ENCODE measurements around the gene WAC. TPM values are rescaled to one million over a fixed set of nuclear protein-coding genes. Genes with fewer than 3 reads are reported as not detected.

The WAC gene
- total and polyA plus RNA-seq, 2 of the 13 experiments (the other 11 are each of a cell fraction or from before 2014, with no cell fraction given) = 69.1 to 96.2 TPM

DNA sequence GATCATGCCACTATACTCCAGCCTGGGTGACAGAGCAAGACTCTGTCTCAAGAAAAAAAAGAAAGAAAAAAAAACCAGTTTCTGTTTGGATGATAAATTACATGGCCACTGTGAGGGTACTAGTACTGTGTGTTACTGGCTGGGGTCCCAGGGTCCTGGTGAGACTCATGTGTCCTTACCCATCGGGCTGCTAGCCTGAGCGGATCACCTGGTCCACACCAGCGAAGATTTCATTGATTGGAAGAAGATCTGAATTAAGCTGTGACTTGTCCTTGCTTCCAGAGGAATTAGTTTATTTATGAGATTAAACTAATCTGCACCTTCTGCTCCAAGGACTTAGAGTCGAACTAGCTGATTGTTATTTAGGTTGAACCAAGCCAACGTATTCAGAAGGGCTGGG lies 104.4 kb downstream of the WAC start:
- WGBS (ENCODE audit: low lambda C conversion rate) = 32% methylated on average over 5 of the region's 5 CpGs
- in situ Hi-C loops (cut with HindIII; ENCODE audit: extremely low pct_ligation_motif_present, low pct_unique_long_range_greater_than_20kb) (loop anchor here (10.0 kb wide), 1 partner anchor 667 kb away; no protein-coding TSS in a partner anchor), intact Hi-C loops (cut with micrococcal nuclease; ENCODE audit: unreplicated experiment) (no loop called here)
- no peak for ATAC-seq
- FAIRE-seq = no peak
- CTCF ChIA-PET (ENCODE audit: low intra/inter-chr PET ratio, low total read pairs) = no interaction called here
- Histone ChIP-seq H3K9ac (ENCODE audit: insufficient read depth, low read depth, low read length) (no peak overlapping the region), H3K79me2 (ENCODE audit: insufficient read depth, low read length) (no peaks in the 10 kb centered on the region), H3K36me3 (replicated peaks in 1 of 2; ENCODE audit: control insufficient read depth in 1 of 2, insufficient read depth in 2 of 2, low read length in 2 of 2) (no peaks in the 10 kb centered on the region), H3K9me3 (ENCODE audit: low read length) (no peaks in the 10 kb centered on the region), H3K27ac (ENCODE audit: extremely low read length, insufficient read depth, low read length) (no peak overlapping the region), H2AFZ (ENCODE audit: low read length) (no peak overlapping the region), H3K4me1 (ENCODE audit: insufficient read depth, low read length) (peaks cover 8% of the 10 kb centered on the region), H3K27me3 (ENCODE audit: control insufficient read depth in 1 of 2, insufficient read depth in 2 of 2, low read length in 2 of 2) (peaks cover 0 to 2% of the 10 kb centered on the region in 2 experiments; a peak in 1 of 5 replicates), H3K4me2 (ENCODE audit: low read depth, low read length) (no peak overlapping the region), H4K20me1 (ENCODE audit: insufficient read depth, low read length) (no peaks in the 10 kb centered on the region), H3K4me3 (replicated peaks in 1 of 3; ENCODE audit: insufficient read depth in 1 of 3, low read depth in 2 of 3, low read length in 3 of 3) (no peak overlapping the region)
- no peak for TF ChIP-seq PHF20 (CRISPR knock-in tag; IDR thresholded peaks at IDR 0.05)
- TF ChIP-seq, protein P1, sequence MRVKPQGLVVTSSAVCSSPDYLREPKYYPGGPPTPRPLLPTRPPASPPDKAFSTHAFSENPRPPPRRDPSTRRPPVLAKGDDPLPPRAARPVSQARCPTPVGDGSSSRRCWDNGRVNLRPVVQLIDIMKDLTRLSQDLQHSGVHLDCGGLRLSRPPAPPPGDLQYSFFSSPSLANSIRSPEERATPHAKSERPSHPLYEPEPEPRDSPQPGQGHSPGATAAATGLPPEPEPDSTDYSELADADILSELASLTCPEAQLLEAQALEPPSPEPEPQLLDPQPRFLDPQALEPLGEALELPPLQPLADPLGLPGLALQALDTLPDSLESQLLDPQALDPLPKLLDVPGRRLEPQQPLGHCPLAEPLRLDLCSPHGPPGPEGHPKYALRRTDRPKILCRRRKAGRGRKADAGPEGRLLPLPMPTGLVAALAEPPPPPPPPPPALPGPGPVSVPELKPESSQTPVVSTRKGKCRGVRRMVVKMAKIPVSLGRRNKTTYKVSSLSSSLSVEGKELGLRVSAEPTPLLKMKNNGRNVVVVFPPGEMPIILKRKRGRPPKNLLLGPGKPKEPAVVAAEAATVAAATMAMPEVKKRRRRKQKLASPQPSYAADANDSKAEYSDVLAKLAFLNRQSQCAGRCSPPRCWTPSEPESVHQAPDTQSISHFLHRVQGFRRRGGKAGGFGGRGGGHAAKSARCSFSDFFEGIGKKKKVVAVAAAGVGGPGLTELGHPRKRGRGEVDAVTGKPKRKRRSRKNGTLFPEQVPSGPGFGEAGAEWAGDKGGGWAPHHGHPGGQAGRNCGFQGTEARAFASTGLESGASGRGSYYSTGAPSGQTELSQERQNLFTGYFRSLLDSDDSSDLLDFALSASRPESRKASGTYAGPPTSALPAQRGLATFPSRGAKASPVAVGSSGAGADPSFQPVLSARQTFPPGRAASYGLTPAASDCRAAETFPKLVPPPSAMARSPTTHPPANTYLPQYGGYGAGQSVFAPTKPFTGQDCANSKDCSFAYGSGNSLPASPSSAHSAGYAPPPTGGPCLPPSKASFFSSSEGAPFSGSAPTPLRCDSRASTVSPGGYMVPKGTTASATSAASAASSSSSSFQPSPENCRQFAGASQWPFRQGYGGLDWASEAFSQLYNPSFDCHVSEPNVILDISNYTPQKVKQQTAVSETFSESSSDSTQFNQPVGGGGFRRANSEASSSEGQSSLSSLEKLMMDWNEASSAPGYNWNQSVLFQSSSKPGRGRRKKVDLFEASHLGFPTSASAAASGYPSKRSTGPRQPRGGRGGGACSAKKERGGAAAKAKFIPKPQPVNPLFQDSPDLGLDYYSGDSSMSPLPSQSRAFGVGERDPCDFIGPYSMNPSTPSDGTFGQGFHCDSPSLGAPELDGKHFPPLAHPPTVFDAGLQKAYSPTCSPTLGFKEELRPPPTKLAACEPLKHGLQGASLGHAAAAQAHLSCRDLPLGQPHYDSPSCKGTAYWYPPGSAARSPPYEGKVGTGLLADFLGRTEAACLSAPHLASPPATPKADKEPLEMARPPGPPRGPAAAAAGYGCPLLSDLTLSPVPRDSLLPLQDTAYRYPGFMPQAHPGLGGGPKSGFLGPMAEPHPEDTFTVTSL (CRISPR knock-in tag; IDR thresholded peaks at IDR 0.05; ENCODE audit: borderline replicate concordance) = no peak
- TF ChIP-seq ARHGAP35 (CRISPR knock-in tag; IDR thresholded peaks at IDR 0.05; ENCODE audit: borderline replicate concordance) = no peak
- no peak for TF ChIP-seq TBP (CRISPR knock-in tag; IDR thresholded peaks at IDR 0.05)
- TF ChIP-seq SP5 (CRISPR knock-in tag; IDR thresholded peaks at IDR 0.05; ENCODE audit: borderline replicate concordance, low read depth) = no peak
- TF ChIP-seq POLR2G (IDR thresholded peaks at IDR 0.05; ENCODE audit: low read depth, low read length) = no peak
- TF ChIP-seq, protein P2, sequence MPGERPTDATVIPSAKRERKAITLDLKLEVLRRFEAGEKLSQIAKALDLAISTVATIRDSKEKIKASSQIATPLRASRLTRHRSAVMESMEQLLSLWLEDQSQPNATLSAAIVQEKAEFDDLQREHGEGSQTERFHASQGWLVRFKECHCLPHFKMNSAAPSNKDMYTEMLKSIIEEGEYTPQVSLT (CRISPR knock-in tag; IDR thresholded peaks at IDR 0.05; ENCODE audit: borderline replicate concordance, low read depth) = no peak
- no peak for TF ChIP-seq ZNF598 (CRISPR knock-in tag; IDR thresholded peaks at IDR 0.05; ENCODE audit: borderline replicate concordance)
- TF ChIP-seq, protein P3, sequence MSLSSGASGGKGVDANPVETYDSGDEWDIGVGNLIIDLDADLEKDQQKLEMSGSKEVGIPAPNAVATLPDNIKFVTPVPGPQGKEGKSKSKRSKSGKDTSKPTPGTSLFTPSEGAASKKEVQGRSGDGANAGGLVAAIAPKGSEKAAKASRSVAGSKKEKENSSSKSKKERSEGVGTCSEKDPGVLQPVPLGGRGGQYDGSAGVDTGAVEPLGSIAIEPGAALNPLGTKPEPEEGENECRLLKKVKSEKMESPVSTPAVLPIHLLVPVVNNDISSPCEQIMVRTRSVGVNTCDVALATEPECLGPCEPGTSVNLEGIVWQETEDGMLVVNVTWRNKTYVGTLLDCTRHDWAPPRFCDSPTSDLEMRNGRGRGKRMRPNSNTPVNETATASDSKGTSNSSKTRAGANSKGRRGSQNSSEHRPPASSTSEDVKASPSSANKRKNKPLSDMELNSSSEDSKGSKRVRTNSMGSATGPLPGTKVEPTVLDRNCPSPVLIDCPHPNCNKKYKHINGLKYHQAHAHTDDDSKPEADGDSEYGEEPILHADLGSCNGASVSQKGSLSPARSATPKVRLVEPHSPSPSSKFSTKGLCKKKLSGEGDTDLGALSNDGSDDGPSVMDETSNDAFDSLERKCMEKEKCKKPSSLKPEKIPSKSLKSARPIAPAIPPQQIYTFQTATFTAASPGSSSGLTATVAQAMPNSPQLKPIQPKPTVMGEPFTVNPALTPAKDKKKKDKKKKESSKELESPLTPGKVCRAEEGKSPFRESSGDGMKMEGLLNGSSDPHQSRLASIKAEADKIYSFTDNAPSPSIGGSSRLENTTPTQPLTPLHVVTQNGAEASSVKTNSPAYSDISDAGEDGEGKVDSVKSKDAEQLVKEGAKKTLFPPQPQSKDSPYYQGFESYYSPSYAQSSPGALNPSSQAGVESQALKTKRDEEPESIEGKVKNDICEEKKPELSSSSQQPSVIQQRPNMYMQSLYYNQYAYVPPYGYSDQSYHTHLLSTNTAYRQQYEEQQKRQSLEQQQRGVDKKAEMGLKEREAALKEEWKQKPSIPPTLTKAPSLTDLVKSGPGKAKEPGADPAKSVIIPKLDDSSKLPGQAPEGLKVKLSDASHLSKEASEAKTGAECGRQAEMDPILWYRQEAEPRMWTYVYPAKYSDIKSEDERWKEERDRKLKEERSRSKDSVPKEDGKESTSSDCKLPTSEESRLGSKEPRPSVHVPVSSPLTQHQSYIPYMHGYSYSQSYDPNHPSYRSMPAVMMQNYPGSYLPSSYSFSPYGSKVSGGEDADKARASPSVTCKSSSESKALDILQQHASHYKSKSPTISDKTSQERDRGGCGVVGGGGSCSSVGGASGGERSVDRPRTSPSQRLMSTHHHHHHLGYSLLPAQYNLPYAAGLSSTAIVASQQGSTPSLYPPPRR (CRISPR knock-in tag; IDR thresholded peaks at IDR 0.05; ENCODE audit: borderline replicate concordance) = no peak
- DNase-seq (ENCODE audit: low spot score) = no peak
- POLR2A ChIA-PET = no interaction called here
- no TSS peak for BruUV-seq (replicated peaks)
